ACC112 (cell line): ENCODE data around the gene GPBAR1.

Source experiments
- H2AFZ ChIP-seq: fragments of 200-600 bp; sonication (generic); one replicate; pipeline ENCODE4 v1.6.0; 2017; ENCODE audit warnings: antibody characterized with exemption, low read length; ENCODE audit not compliant: unreplicated experiment
- H3K27ac ChIP-seq: fragments of 200-600 bp; sonication (generic); 2 replicates; pipeline ENCODE4 v1.5.1; 2014; ENCODE audit warnings: low read depth, mild to moderate bottlenecking, antibody characterized with exemption, low read length, moderate library complexity
- H3K27me3 ChIP-seq: fragments of 200-600 bp; sonication (generic); 2 replicates; pipeline ENCODE4 v1.6.1; 2014; ENCODE audit warnings: mild to moderate bottlenecking, antibody characterized with exemption, low read length, moderate library complexity, mixed read lengths; ENCODE audit not compliant: insufficient read depth
- H3K36me3 ChIP-seq: fragments of 200-600 bp; sonication (generic); 2 replicates; pipeline ENCODE4 v1.6.1; 2016; ENCODE audit warnings: mild to moderate bottlenecking, antibody characterized with exemption, low read length, moderate library complexity, mixed read lengths; ENCODE audit not compliant: insufficient read depth
- H3K4me1 ChIP-seq: fragments of 200-600 bp; sonication (generic); one replicate; pipeline ENCODE4 v1.6.1; 2016; ENCODE audit warnings: low read length, mixed read lengths; ENCODE audit not compliant: insufficient read depth, unreplicated experiment, control insufficient read depth
- H3K4me3 ChIP-seq: fragments of 200-600 bp; sonication (generic); 2 replicates; pipeline ENCODE4 v1.5.1; 2014; ENCODE audit warnings: mild to moderate bottlenecking, low read depth, low read length
- H3K79me2 ChIP-seq: fragments of 200-600 bp; sonication (generic); one replicate; pipeline ENCODE4 v1.6.0; 2016; ENCODE audit warnings: low read length; ENCODE audit not compliant: control insufficient read depth, unreplicated experiment, insufficient read depth

Gene GPBAR1

GRCh38 chr2:218276986-218277755, 16.4 kb downstream of the GPBAR1 start:
- H3K4me3 ChIP-seq, result no peak overlapping the region
- no peaks in the 10 kb centered on the region for H3K27me3 ChIP-seq
- peaks cover 20% of the 10 kb centered on the region for H3K79me2 ChIP-seq
- H2AFZ ChIP-seq, result no peak overlapping the region
- peaks cover 14% of the 10 kb centered on the region for H3K4me1 ChIP-seq
- no peak overlapping the region for H3K27ac ChIP-seq
- H3K36me3 ChIP-seq, result peaks cover 9% of the 10 kb centered on the region; the same call in 1 of the 2 replicates

GRCh38 chr2:218277921-218278320, 17.1 kb downstream of the GPBAR1 start:
- peaks cover 27% of the 10 kb centered on the region for H3K79me2 ChIP-seq
- peaks cover 9% of the 10 kb centered on the region; the same call in 1 of the 2 replicates for H3K36me3 ChIP-seq
- no peak overlapping the region for H2AFZ ChIP-seq
- H3K27me3 ChIP-seq, result no peaks in the 10 kb centered on the region
- H3K4me1 ChIP-seq, result peaks cover 20% of the 10 kb centered on the region
- no peak overlapping the region for H3K4me3 ChIP-seq
- no peak overlapping the region for H3K27ac ChIP-seq

GRCh38 chr2:218278531-218279360, 17.9 kb downstream of the GPBAR1 start:
- Histone ChIP-seq H3K36me3 (peaks cover 9% of the 10 kb centered on the region; the same call in 1 of the 2 replicates), H3K27me3 (no peaks in the 10 kb centered on the region), H3K27ac (no peak overlapping the region), H3K4me3 (no peak overlapping the region), H3K4me1 (peaks cover 25% of the 10 kb centered on the region), H2AFZ (no peak overlapping the region), H3K79me2 (peaks cover 35% of the 10 kb centered on the region)

- H3K27me3 ChIP-seq, result no peaks in the 10 kb centered on the region
- H3K27ac ChIP-seq, result no peak overlapping the region
- H3K36me3 ChIP-seq, result no peaks in the 10 kb centered on the region; the same call in 1 of the 2 replicates
- peaks cover 40% of the 10 kb centered on the region for H3K4me1 ChIP-seq
- H3K4me3 ChIP-seq, result no peak overlapping the region
- H2AFZ ChIP-seq, result no peak overlapping the region
- peaks cover 52% of the 10 kb centered on the region for H3K79me2 ChIP-seq
These were observed 19.6 kb downstream of the GPBAR1 start for GRCh38 chr2:218280260-218280870.

GRCh38 chr2:218281449-218281848, 20.6 kb downstream of the GPBAR1 start:
- no peaks in the 10 kb centered on the region; the same call in 1 of the 2 replicates for H3K36me3 ChIP-seq
- H2AFZ ChIP-seq, result no peak overlapping the region
- H3K27ac ChIP-seq, result peak overlapping the region; percentile 100
- peaks cover 51% of the 10 kb centered on the region for H3K4me1 ChIP-seq
- no peak overlapping the region for H3K4me3 ChIP-seq
- H3K27me3 ChIP-seq, result no peaks in the 10 kb centered on the region
- H3K79me2 ChIP-seq, result peaks cover 60% of the 10 kb centered on the region

GRCh38 chr2:218282173-218282991, 21.6 kb downstream of the GPBAR1 start:
- Histone ChIP-seq H3K27ac (peak overlapping the region; percentile 100), H2AFZ (no peak overlapping the region), H3K4me1 (peaks cover 53% of the 10 kb centered on the region), H3K4me3 (no peak overlapping the region), H3K27me3 (no peaks in the 10 kb centered on the region), H3K36me3 (no peaks in the 10 kb centered on the region; the same call in 1 of the 2 replicates), H3K79me2 (peaks cover 58% of the 10 kb centered on the region)

GRCh38 chr2:218284106-218284811, 23.4 kb downstream of the GPBAR1 start:
- Histone ChIP-seq H3K4me3 (no peak overlapping the region), H2AFZ (no peak overlapping the region), H3K4me1 (peaks cover 58% of the 10 kb centered on the region), H3K36me3 (no peaks in the 10 kb centered on the region), H3K27me3 (no peaks in the 10 kb centered on the region), H3K27ac (peak overlapping the region; percentile 100), H3K79me2 (peaks cover 71% of the 10 kb centered on the region)

- H3K79me2 ChIP-seq, result peaks cover 79% of the 10 kb centered on the region
- H3K4me1 ChIP-seq, result peaks cover 69% of the 10 kb centered on the region
- peak overlapping the region; percentile 100 for H3K27ac ChIP-seq
- H3K36me3 ChIP-seq, result no peaks in the 10 kb centered on the region
- H2AFZ ChIP-seq, result no peak overlapping the region
- H3K4me3 ChIP-seq, result peak overlapping the region; percentile 76
- no peaks in the 10 kb centered on the region for H3K27me3 ChIP-seq
These were observed 24.8 kb downstream of the GPBAR1 start for GRCh38 chr2:218285604-218286003.

- peaks cover 73% of the 10 kb centered on the region for H3K4me1 ChIP-seq
- H3K27me3 ChIP-seq, result no peaks in the 10 kb centered on the region
- H3K27ac ChIP-seq, result peak overlapping the region; percentile 100
- peaks cover 84% of the 10 kb centered on the region for H3K79me2 ChIP-seq
- H2AFZ ChIP-seq, result peak overlapping the region; percentile 75
- H3K4me3 ChIP-seq, result peak overlapping the region; percentile 76
- H3K36me3 ChIP-seq, result no peaks in the 10 kb centered on the region
These were observed 26.0 kb downstream of the GPBAR1 start for GRCh38 chr2:218286570-218287459.
